ENCODE data around the gene CCDC197. TPM values are rescaled to one million over a fixed set of nuclear protein-coding genes. Genes with fewer than 3 reads are reported as not detected.

Gene CCDC197
- total RNA-seq, 1 experiment from 2014 or later, result not detected

DNA sequence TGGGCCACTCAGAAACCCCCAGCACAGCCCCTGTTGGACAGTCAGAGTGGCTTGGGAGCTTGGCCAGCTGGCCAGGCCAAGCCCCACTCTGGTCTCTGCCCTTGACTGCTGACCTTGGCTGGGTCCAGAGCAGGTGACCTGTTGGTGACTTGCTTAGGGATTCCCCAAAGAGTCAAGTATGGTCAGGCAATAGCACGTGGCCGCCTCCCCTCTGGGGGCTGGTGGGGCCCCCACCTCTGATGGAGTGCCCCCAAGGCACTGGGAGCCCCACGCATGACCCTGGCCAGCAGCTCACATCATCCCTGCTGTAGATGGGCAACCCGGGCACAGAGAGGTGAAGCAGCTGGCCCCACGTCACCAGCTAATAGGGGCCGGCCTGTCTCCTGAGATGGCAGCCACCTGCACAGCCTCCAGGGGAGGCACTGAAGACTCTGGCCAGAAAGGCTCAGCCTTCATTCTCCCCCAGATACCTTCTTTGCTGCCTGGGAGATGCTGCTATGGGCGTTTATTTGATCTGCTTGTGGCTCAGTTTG, 1.8 kb downstream of the CCDC197 start:
- Mint-ChIP-seq H3K27me3 (ENCODE audit: low read depth) (peaks cover 4% of the 10 kb centered on the region; the same call in 1 of the 2 replicates), H3K27ac (no peak overlapping the region), H3K4me1 (peaks cover 8% of the 10 kb centered on the region; the same call in 1 of the 2 replicates), H3K9me3 (no peaks in the 10 kb centered on the region), H3K36me3 (no peaks in the 10 kb centered on the region), H3K4me3 (no peak overlapping the region)
- DNase-seq (ENCODE audit: low spot score), result no peak
- ChIA-PET CTCF (interaction anchor here (0.6 to 9.0 kb wide), 6 partner anchors 28 to 96 kb away, joined by 3 to 230 read pairs (median 4); partner anchors contain the start of genes DDX24 and IFI27L1), POLR2A (no interaction called here)
- TF ChIP-seq JAZF1 (CRISPR knock-in tag; IDR thresholded peaks at IDR 0.05) (no peak), TEAD1 (CRISPR knock-in tag; IDR thresholded peaks at IDR 0.05) (no peak), SMAD4 (CRISPR knock-in tag; IDR thresholded peaks at IDR 0.05) (no peak), ZNF416 (CRISPR knock-in tag; IDR thresholded peaks at IDR 0.05) (no peak), SMAD3 (CRISPR knock-in tag; IDR thresholded peaks at IDR 0.05; ENCODE audit: borderline replicate concordance) (no peak), GTF2I (CRISPR knock-in tag; conservative IDR thresholded peaks at IDR 0.05) (no peak), ZNF396 (CRISPR knock-in tag; IDR thresholded peaks at IDR 0.05; ENCODE audit: borderline replicate concordance) (no peak), HMGA2 (CRISPR knock-in tag; IDR thresholded peaks at IDR 0.05) (no peak), PRRX2 (CRISPR knock-in tag; IDR thresholded peaks at IDR 0.05) (no peak), ZNF263 (CRISPR knock-in tag; IDR thresholded peaks at IDR 0.05; ENCODE audit: low read depth) (no peak), TEAD4 (CRISPR knock-in tag; IDR thresholded peaks at IDR 0.05) (no peak)
- TF ChIP-seq, protein P1, sequence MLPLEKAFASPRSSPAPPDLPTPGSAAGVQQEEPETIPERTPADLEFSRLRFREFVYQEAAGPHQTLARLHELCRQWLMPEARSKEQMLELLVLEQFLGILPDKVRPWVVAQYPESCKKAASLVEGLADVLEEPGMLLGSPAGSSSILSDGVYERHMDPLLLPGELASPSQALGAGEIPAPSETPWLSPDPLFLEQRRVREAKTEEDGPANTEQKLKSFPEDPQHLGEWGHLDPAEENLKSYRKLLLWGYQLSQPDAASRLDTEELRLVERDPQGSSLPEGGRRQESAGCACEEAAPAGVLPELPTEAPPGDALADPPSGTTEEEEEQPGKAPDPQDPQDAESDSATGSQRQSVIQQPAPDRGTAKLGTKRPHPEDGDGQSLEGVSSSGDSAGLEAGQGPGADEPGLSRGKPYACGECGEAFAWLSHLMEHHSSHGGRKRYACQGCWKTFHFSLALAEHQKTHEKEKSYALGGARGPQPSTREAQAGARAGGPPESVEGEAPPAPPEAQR (CRISPR knock-in tag; IDR thresholded peaks at IDR 0.05), result no peak
- no peak for ATAC-seq

DNA sequence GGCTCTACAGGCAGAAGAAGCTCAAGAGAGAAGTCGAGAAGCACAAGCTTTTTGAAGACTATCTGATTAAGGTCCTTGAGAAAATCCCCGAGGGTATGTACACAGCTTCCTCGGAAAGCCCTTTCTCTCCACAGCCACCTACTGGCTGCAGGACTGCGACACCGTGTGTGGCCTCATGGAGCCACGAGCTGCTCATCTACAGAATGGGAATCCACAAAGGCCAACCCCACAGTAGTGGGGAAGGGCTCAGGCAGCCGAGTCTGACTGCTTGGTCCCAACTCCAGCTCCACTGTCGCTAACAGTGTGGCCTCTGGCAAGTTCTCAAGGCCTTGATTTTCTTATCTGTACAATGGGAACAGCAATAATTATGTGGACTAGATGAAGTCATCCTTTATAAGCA, 2.5 kb downstream of the CCDC197 start:
- ChIA-PET POLR2A (no interaction called here), CTCF (interaction anchor here (0.6 to 9.0 kb wide), 9 partner anchors 17 to 97 kb away, joined by 3 to 230 read pairs (median 4); partner anchors contain the start of genes DDX24 and IFI27L1)
- DNase-seq (ENCODE audit: low spot score) (no peak), ATAC-seq (no peak)
- H3K27ac Mint-ChIP-seq, result no peak overlapping the region
- TF ChIP-seq ESRRA (CRISPR knock-in tag; IDR thresholded peaks at IDR 0.05; ENCODE audit: borderline replicate concordance) (no peak), FOXJ3 (CRISPR knock-in tag; IDR thresholded peaks at IDR 0.05; ENCODE audit: borderline replicate concordance) (no peak), ZNF138 (CRISPR knock-in tag; conservative IDR thresholded peaks at IDR 0.05) (no peak), CREM (CRISPR knock-in tag; IDR thresholded peaks at IDR 0.05) (no peak), TCF7 (CRISPR knock-in tag; IDR thresholded peaks at IDR 0.05; ENCODE audit: low read depth) (no peak), ZNF671 (CRISPR knock-in tag; IDR thresholded peaks at IDR 0.05) (no peak), ZNF263 (CRISPR knock-in tag; IDR thresholded peaks at IDR 0.05; ENCODE audit: low read depth) (no peak), IRF2 (CRISPR knock-in tag; IDR thresholded peaks at IDR 0.05; ENCODE audit: borderline replicate concordance, low read depth) (no peak), TEAD4 (CRISPR knock-in tag; IDR thresholded peaks at IDR 0.05) (no peak), TEAD1 (CRISPR knock-in tag; IDR thresholded peaks at IDR 0.05) (no peak), HMGA2 (CRISPR knock-in tag; IDR thresholded peaks at IDR 0.05) (no peak), SMAD4 (CRISPR knock-in tag; IDR thresholded peaks at IDR 0.05) (no peak), RELA (CRISPR knock-in tag; IDR thresholded peaks at IDR 0.05; ENCODE audit: borderline replicate concordance) (no peak), NFE2L1 (CRISPR knock-in tag; IDR thresholded peaks at IDR 0.05) (no peak)
- TF ChIP-seq, protein P2, sequence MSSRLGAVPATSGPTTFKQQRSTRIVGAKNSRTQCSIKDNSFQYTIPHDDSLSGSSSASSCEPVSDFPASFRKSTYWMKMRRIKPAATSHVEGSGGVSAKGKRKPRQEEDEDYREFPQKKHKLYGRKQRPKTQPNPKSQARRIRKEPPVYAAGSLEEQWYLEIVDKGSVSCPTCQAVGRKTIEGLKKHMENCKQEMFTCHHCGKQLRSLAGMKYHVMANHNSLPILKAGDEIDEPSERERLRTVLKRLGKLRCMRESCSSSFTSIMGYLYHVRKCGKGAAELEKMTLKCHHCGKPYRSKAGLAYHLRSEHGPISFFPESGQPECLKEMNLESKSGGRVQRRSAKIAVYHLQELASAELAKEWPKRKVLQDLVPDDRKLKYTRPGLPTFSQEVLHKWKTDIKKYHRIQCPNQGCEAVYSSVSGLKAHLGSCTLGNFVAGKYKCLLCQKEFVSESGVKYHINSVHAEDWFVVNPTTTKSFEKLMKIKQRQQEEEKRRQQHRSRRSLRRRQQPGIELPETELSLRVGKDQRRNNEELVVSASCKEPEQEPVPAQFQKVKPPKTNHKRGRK (CRISPR knock-in tag; IDR thresholded peaks at IDR 0.05; ENCODE audit: borderline replicate concordance), result no peak
- TF ChIP-seq, protein P3, sequence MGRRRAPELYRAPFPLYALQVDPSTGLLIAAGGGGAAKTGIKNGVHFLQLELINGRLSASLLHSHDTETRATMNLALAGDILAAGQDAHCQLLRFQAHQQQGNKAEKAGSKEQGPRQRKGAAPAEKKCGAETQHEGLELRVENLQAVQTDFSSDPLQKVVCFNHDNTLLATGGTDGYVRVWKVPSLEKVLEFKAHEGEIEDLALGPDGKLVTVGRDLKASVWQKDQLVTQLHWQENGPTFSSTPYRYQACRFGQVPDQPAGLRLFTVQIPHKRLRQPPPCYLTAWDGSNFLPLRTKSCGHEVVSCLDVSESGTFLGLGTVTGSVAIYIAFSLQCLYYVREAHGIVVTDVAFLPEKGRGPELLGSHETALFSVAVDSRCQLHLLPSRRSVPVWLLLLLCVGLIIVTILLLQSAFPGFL (CRISPR knock-in tag; IDR thresholded peaks at IDR 0.05; ENCODE audit: borderline replicate concordance), result no peak
- TF ChIP-seq, protein P4, sequence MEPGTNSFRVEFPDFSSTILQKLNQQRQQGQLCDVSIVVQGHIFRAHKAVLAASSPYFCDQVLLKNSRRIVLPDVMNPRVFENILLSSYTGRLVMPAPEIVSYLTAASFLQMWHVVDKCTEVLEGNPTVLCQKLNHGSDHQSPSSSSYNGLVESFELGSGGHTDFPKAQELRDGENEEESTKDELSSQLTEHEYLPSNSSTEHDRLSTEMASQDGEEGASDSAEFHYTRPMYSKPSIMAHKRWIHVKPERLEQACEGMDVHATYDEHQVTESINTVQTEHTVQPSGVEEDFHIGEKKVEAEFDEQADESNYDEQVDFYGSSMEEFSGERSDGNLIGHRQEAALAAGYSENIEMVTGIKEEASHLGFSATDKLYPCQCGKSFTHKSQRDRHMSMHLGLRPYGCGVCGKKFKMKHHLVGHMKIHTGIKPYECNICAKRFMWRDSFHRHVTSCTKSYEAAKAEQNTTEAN (CRISPR knock-in tag; IDR thresholded peaks at IDR 0.05), result no peak
- H3K27me3 Mint-ChIP-seq (ENCODE audit: low read depth), result peaks cover 4% of the 10 kb centered on the region; the same call in 1 of the 2 replicates
- no peaks in the 10 kb centered on the region for H3K36me3 Mint-ChIP-seq
- no peak overlapping the region for H3K4me3 Mint-ChIP-seq
- H3K4me1 Mint-ChIP-seq, result peaks cover 8% of the 10 kb centered on the region; the same call in 1 of the 2 replicates
- H3K9me3 Mint-ChIP-seq, result no peaks in the 10 kb centered on the region

Measured in WTC11 (cell line).